Pancreas (tissue), 10 donors: ENCODE results near the gene SLC17A7. TPM values are rescaled to one million over a fixed set of nuclear protein-coding genes. Genes with fewer than 3 reads are reported as not detected.

Experiments used
- ATAC-seq, 4 donors: fragments of 200-7000 bp; cut with Tn5 transposase; one replicate each; pipeline versions ENCODE4 v1.8.0 to v1.9.1; 2020; ENCODE audit warnings: mild to moderate bottlenecking in 4 of 4, moderate library complexity in 4 of 4
- DNase-seq, 6 donors: peaks; one replicate each; pipeline ENCODE4 v3.0.0-alpha.2; 2020
- FAIRE-seq: peaks from 2 replicates; lab custom pipeline; 2012; peaks lifted over from hg19 to GRCh38; lab: Jason Lieb, UNC
- H3K27ac ChIP-seq, 4 donors: fragments of 200-600 bp; sonication (generic); 1 replicate in 3 of 4; 2 replicates in 1 of 4; pipeline versions ENCODE4 v1.5.0 to v1.8.0; 2020
- H3K27me3 ChIP-seq, 4 donors: fragments of 200-600 bp; one replicate each; pipeline ENCODE4 v1.8.0; 2021
- H3K36me3 ChIP-seq, 3 donors: fragments of 200-600 bp; sonication (generic) in 1 of 3; one replicate each; pipeline versions ENCODE4 v1.5.0 to v1.8.0; 2020 to 2021
- H3K4me1 ChIP-seq, 3 donors: fragments of 200-600 bp; one replicate each; pipeline ENCODE4 v1.8.0; 2021
- H3K4me3 ChIP-seq, 4 donors: fragments of 200-600 bp; sonication (generic) in 2 of 4; one replicate each; pipeline versions ENCODE4 v1.5.0 to v1.8.0; 2020 to 2021
- H3K9me3 ChIP-seq, 4 donors: fragments of 200-600 bp; one replicate each; pipeline ENCODE4 v1.8.0; 2021
- CTCF ChIP-seq, 4 donors: fragments of 200-600 bp; sonication (generic) in 3 of 4; IDR thresholded peaks; one replicate each; pipeline versions ENCODE4 v1.5.0 to v1.8.0; 2021; ENCODE audit warnings: antibody characterized with exemption in 4 of 4
- WGBS, 2 donors: extraction: QIAGEN DNeasy Blood & Tissue Kit; methylation state at CpG; one replicate each; pipeline ENCODE4 v1.1.7; 2013; 5-methylcytosine and 5-hydroxymethylcytosine counted together
- intact Hi-C, 3 donors: fragments of 100-400 bp; cut with DNase I; formaldehyde crosslinking; loops; one replicate each; pipeline versions ENCODE4 v1.11.1 to v1.14.2; 2022
- polyA plus RNA-seq, 2 donors: library from polyadenylated mRNA; stranded (reverse); fragments of 200-250 nt; gene quantifications; one replicate each; pipeline ENCODE4 v1.2.3, GENCODE V29; 2013
- total RNA-seq, 6 donors: library from RNA; stranded (reverse); fragmentation: NEBNext Ultra II Directional in 4 of 6; extraction: Animal tissue kit (Norgen Biotek cat#: 25700) in 4 of 6; gene quantifications; one replicate each; pipeline versions ENCODE4 v1.2.1 to v1.2.4, GENCODE V29; 2021 to 2023
- donor health status: healthy with polysubstance abuse.
- donor health status: DM: no; HTN: no; CAD: no; lungs with moderate emphysema.
- donor health status: DM: no; HTN: no; CAD: no.
- donor health status: control.
- donor health status: control.
- donor health status: Bipolar disorder and iron deficiency.
- donor health status: DM: yes; HTN: yes; CAD: no.
- donor health status: DM: no; HTN: no; CAD: no.
- donor health status: DM: no; HTN: no; CAD: no.
- donor health status: DM: yes; HTN: yes; CAD: no.

The SLC17A7 gene
- total and polyA plus RNA-seq, 8 donors = 0.13 to 0.53 (median 0.31) TPM; not detected in 1

- whole genome bisulfite sequencing, 2 donors = 59 to 62% methylated on average over 7 of the region's 7 CpGs
- ATAC-seq = no peak
Observed at GRCh38 chr19:49417088-49417487, 24.2 kb downstream of the SLC17A7 start.

GRCh38 chr19:49415810-49416200 is 25.5 kb downstream of the SLC17A7 start:
- no peaks in the 10 kb centered on the region for H3K27me3 ChIP-seq
- no peaks in the 10 kb centered on the region for H3K4me1 ChIP-seq
- FAIRE-seq (no peak), ATAC-seq (no peak), DNase-seq (no peak)
- intact Hi-C loops = no loop called here
- no peak overlapping the region for H3K4me3 ChIP-seq
- H3K9me3 ChIP-seq = no peaks in the 10 kb centered on the region
- WGBS, 2 donors = 92 to 93% methylated on average over 2 of the region's 2 CpGs
- no peak for TF ChIP-seq CTCF (IDR thresholded peaks at IDR 0.05)
- no peaks in the 10 kb centered on the region for H3K36me3 ChIP-seq
- no peak overlapping the region for H3K27ac ChIP-seq

More at GRCh38 chr19:49417088-49417487, 24.2 kb downstream of the SLC17A7 start:
- no peaks in the 10 kb centered on the region for H3K36me3 ChIP-seq
- H3K27ac ChIP-seq = no peak overlapping the region
- H3K27me3 ChIP-seq = peaks cover 0 to 7% (median under 1%) of the 10 kb centered on the region in 4 donors
- TF ChIP-seq CTCF (IDR thresholded peaks at IDR 0.05) = no peak
- no peaks in the 10 kb centered on the region for H3K4me1 ChIP-seq
- intact Hi-C loops = no loop called here
- no peak overlapping the region for H3K4me3 ChIP-seq
- FAIRE-seq (no peak), DNase-seq (no peak)
- no peaks in the 10 kb centered on the region for H3K9me3 ChIP-seq

GRCh38 chr19:49415102-49415809 is 26.1 kb downstream of the SLC17A7 start:
- Histone ChIP-seq H3K27ac (no peak overlapping the region), H3K36me3 (no peaks in the 10 kb centered on the region), H3K4me3 (no peak overlapping the region), H3K4me1 (no peaks in the 10 kb centered on the region), H3K27me3 (no peaks in the 10 kb centered on the region), H3K9me3 (no peaks in the 10 kb centered on the region)
- no peak for TF ChIP-seq CTCF (IDR thresholded peaks at IDR 0.05)
- FAIRE-seq = no peak
- no peak for ATAC-seq
- WGBS, 2 donors = 63 to 79% methylated on average over 14 to 15 of the region's 15 CpGs
- no peak for DNase-seq
- intact Hi-C loops = no loop called here

DNA sequence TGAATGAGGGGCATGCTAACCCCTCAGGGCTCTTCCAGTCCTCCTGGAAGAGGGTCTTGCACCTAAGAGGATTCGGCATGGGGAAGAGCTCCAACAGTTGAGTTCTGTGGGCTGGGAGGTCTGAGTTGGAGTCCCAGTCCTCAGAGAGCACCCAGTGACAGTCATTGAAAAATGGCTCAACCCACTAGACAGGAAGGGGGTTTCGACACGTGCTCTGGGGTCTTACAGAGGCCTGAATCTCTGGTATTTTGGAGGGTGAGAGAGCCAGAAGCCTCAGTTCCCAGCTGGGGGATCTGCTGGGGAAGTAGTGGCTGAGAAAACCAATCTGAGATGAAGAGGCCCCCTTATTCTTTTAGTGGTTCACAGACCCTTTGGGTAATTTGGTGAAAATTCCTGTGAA is 27.1 kb downstream of the SLC17A7 start:
- ATAC-seq = no peak
- Histone ChIP-seq H3K4me3 (no peak overlapping the region), H3K27ac (no peak overlapping the region), H3K4me1 (no peaks in the 10 kb centered on the region), H3K36me3 (no peaks in the 10 kb centered on the region), H3K27me3 (no peaks in the 10 kb centered on the region), H3K9me3 (no peaks in the 10 kb centered on the region)
- no peak for DNase-seq
- TF ChIP-seq CTCF (IDR thresholded peaks at IDR 0.05) = no peak
- intact Hi-C loops = no loop called here
- no peak for FAIRE-seq
- WGBS, 2 donors = 85 to 92% methylated on average over 3 of the region's 3 CpGs

DNA sequence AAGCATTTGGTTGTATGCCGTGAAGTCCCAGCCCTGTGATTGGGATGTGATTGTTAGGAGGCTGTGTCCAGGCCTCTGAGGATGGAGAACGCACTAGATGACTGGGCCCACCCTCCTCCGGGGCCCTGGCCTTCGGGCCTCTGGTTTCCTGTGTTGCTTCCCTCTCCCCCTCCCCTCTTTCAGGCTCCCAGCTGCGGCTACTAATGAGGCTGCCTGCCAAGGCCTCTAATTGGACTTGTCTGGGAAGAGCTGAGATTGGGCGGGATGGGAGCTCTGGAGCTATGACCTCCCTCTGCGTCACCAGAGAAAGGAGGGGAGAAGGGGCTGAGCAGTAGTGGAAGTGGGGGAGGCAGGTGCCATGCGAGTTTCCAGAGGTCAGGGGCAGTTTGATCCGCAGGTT is 28.0 kb downstream of the SLC17A7 start:
- WGBS, 2 donors = 75 to 81% methylated on average over 9 of the region's 9 CpGs
- Histone ChIP-seq H3K4me1 (no peaks in the 10 kb centered on the region), H3K27me3 (no peaks in the 10 kb centered on the region), H3K36me3 (no peaks in the 10 kb centered on the region), H3K4me3 (no peak overlapping the region), H3K9me3 (no peaks in the 10 kb centered on the region), H3K27ac (no peak overlapping the region)
- DNase-seq (no peak), ATAC-seq (no peak), FAIRE-seq (no peak)
- TF ChIP-seq CTCF (IDR thresholded peaks at IDR 0.05) = no peak
- intact Hi-C loops = no loop called here
